ENCODE data around the gene EGFLAM.

EGFLAM gene

GRCh38 chr5:38448568-38449350, 190.4 kb downstream of the EGFLAM start:
- DNase-seq (ENCODE audit: low spot score), result no peak

DNA sequence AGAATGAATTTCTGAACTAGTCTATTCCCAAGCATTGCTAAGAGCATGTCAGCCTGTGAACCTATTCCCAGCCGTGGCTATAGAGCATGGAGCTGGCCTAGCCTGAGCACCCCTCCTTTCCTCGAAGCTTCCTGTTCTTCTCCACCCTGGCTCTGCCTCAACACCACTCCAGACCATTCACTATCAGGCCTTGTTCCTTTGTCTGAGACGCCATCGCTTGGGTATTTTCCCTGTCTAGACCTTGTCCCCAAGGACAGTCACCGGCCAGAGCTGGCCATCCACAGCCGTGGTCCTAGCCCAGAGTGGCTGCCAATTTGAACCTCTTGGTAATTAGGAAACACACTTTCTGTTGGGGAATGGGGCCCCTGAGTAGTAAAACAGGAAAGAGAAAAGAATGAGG, 192.3 kb downstream of the EGFLAM start:
- no peak for DNase-seq (ENCODE audit: low spot score)

DNA sequence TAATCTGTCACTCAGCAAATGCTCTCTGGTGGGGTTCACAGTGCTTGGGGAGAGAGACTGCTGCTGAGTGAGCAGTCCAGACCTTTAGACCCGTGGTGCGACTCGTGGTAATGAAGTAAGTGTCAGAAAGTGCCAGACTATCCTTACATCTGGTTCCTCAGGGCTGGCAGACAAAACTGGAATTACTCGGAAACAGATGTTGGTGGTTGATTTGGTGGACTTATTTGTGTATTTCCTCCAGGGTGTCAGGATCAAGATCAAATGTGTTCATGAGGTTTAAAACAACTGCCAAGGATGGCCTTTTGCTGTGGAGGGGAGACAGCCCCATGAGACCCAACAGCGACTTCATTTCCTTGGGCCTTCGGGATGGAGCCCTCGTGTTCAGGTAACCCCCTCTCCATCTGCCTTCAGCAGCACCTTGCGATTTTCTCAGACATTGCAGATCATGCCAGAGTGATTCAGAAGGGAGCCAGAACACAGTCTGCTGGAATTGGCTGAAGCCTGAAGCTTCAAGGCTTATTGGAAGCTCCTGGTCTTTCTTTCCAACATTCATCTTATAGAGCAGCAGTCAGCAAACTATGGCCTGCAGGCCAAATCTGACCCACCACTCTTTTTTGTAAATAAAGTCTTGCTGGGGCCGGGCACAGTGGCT, 192.8 kb downstream of the EGFLAM start:
- peak; percentile 25 for DNase-seq (ENCODE audit: low spot score)

GRCh38 chr5:38452201-38452600, 193.8 kb downstream of the EGFLAM start:
- no peak for DNase-seq (ENCODE audit: low spot score)

GRCh38 chr5:38453506-38453905, 195.1 kb downstream of the EGFLAM start:
- DNase-seq (ENCODE audit: low spot score), result no peak

DNA sequence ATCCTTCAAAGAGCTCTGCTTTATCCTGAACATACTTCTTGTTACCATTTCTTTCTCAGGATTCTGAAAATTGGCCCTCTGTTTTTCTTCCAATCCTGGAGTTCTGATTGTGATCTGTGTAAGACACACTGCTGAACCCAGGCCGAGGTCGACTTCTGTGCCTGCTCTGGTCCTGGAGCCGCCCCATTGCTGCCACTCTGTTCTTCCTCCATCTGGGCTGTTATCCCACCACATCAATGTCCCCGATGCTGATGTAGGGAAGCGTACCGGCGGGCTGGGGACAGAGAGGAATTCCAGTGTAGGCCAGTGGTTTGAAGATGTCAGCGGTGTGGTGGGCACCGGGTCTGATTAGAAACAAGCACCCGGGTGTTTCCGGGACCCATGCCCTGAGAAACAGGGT, 195.6 kb downstream of the EGFLAM start:
- DNase-seq (ENCODE audit: low spot score), result no peak

DNA sequence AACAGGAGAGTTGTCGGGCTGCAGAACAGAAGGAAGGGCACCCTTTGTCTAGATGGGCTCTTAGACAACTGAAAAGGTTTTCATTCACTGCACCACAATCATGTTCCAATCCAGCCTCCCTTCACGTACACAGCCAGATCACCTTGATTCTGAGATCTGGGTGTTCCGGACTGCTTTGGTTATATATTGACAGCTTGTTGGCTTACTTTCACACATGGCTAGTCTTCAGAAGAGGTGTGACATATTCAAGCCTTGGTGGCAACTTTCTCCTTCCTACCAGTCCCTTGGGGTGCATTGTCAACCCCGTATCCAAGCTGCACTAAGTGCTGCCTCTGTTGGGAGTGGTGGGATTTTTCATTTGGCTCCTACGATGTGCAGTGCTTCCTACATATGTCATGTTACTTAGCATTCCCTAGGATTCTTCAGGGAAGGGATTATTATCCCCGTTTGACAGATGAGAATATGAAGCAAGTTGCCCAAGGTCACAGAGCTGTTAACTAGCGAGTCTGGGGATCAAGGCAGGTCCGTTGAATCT, 197.5 kb downstream of the EGFLAM start:
- DNase-seq (ENCODE audit: low spot score), result no peak

DNA sequence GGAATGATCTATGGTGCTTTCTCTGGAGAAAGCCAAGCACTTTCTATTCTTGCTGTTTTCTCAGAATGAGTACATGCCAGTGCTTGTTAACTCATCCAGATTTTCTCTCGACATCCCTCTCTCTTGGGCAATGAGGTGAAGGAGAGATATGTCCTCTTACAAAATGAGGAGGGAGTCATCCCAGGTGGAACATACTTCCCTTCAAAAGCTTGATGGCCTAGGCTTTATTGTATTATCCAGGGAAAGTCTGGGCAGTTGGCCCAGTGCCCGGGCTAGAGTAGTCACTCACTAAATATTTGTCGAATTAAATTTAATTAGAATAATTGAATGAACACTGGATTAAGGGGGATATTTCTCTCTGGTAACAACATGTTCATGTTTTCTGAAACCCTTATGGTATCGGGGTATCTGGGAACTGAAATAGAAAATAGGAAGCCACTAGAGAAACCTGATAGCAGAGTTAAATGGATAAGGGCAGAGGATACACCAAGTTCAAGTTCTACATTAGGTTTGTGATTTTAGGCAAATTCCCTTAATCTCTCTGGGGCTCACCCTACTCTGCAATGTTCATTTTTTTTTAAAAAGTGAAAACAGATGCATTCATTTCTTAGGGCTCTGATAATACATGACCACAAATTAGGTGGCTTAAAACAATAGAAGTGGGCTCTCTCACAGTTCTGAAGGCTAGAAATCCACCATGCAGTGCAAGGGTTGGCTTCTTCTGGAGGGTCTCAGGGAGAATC, 198.5 kb downstream of the EGFLAM start:
- DNase-seq (ENCODE audit: low spot score), result no peak

- no peak for DNase-seq (ENCODE audit: low spot score)
Observed at GRCh38 chr5:38458174-38458573, 199.8 kb downstream of the EGFLAM start.

DNA sequence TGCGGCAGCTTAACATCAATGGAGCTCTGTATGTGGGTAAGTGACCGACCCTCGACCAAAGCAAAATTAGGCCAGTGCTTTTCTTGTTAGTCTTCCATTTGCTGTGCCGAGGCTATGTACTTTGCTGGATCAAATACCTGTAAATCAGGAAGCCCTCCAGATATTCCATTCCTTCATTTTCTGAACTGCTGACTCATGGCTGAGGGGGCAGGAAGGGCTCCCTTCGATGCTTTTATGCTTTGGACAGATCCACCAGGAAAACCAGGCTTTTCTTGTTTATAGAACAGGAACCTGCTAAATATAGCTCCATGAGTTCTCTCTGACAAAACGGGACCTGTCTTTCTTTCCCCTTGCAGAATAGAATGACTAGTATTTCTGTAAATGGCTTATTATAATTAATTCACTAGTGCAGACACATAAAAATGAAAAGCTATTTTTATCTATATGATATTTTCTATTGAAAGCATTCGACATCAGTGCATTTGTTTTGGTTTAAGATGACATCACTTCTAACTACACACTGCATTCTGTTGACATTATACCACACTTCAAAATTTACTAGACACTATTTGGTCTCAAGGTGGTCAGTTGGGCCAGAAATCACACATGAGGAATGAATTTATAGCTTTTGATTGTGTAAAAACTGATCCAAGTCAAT, 204.7 kb downstream of the EGFLAM start:
- no peak for DNase-seq (ENCODE audit: low spot score)

GRCh38 chr5:38463634-38464521, 205.5 kb downstream of the EGFLAM start:
- peak; percentile 83 for DNase-seq (ENCODE audit: low spot score)

- no peak for DNase-seq (ENCODE audit: low spot score)
Observed at GRCh38 chr5:38465061-38465460, 206.7 kb downstream of the EGFLAM start.

GRCh38 chr5:38465702-38466423, 207.5 kb downstream of the EGFLAM start:
- no peak for DNase-seq (ENCODE audit: low spot score)

GRCh38 chr5:38466424-38467189, 208.2 kb downstream of the EGFLAM start:
- DNase-seq (ENCODE audit: low spot score), result peak; percentile 25

DNA sequence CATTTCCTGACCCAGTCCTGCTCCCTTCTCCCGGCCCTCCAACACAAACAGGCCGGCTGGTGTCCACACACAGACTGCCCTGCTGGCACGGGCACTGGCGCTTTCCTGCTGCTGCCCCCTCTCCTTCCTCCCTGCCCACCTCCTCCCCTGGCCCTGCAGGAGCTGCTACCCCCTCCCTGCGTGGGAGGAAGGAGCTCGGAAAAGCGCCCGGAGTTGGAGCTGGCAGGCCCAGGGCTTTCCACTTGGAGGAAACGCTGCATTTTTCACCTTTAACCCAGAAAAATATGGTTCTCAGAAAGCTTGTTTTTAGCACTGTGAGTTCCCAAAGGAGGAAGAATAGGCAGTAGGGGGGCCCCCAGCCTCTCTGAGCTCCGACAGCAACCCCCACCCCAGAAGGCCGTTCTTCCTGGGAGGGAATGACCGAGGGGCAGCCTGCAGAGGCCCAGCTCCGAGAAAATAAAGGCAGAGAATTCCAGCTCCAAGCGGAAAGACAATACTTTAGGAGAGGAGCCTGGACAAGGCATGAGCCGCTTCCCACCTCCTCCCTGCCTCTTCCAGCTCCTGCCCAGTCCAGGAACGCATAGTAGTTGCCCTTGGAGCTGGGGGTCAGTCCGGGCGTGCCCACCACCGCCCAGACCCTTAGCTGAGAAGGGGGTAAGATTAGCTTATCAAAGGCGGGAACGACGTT, 209.1 kb downstream of the EGFLAM start:
- peak; percentile 22 for DNase-seq (ENCODE audit: low spot score)

DNA sequence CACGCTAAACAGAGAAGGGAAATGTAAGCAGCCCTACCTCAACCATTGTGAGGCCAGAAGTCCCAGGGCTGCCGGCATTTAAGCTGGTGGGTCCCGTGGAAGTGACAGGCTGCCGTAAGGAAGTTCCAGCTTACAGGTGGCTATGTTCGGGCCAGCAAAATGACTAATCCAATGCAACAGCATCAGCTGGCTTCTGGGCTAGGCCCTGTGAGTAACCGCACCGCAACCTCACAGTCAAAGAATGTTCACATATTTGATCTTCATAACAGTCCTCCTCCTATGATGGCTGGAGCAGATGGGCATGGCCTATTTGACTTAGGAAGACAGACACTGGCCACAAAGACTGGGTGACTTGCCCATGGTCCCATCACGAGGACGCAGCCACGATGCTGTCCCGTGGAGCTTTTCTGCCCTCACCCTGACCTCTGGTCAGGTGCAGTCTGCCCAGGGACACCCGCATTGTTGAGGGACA, 209.9 kb downstream of the EGFLAM start:
- peak; percentile 93 for DNase-seq (ENCODE audit: low spot score)

DNA sequence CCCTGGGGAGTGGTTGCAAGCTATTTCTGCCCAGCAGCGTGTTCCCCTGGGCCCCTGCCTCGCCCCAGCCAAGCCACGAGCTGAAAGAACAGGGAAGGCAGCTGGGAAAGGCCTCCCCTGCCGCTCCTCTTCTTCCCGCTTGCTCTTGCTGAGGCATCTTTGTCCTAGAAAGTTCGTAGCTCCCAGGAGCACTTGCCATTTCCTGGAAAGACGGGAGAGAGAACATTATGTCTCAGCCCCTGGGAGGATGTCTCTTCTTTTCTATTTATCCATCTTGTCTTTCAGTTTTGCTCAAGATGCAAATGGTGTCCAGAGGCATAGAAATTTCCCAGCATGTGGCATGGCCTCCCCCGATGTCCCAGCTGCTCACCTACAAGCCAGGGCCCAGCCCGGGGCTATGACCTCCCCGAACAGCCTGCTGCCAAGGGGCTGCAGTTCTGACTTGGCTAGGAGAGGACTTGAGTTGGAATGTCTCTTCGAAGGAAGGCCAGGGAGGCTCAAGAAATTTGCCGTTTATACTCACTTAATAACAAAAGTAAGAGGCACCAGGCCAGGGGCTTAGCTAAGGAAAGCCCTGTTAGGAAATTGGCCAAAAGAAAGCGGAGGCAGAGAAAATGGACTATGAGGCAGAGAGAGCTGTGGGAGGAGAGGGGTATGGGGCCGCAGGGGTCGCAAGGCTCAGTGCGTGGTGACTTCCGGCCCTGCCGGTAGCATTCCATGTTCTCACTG, 210.8 kb downstream of the EGFLAM start:
- no peak for DNase-seq (ENCODE audit: low spot score)

- DNase-seq (ENCODE audit: low spot score), result no peak
Observed at GRCh38 chr5:38469707-38470267, 211.4 kb downstream of the EGFLAM start.
